Gastrocnemius medialis (tissue), 4 donors: ENCODE data around the gene PLEKHA5. TPM values are rescaled to one million over a fixed set of nuclear protein-coding genes. Genes with fewer than 3 reads are reported as not detected.

ENCODE experiments used
- ATAC-seq, 2 donors: fragments of 150-250 bp; one replicate each; pipeline ENCODE4 v1.9.1; 2016
- DNase-seq, 2 donors: peaks; one replicate each; pipeline ENCODE4 v3.0.0-alpha.2; 2019
- H3K27ac ChIP-seq, 4 donors: fragments of 200-600 bp; sonication (generic); 1 replicate in 1 of 4; 2 replicates in 3 of 4; pipeline ENCODE4 v1.5.1; 2016 to 2018; ENCODE audit warnings: mild to moderate bottlenecking in 2 of 4, moderate library complexity in 1 of 4
- H3K27me3 ChIP-seq, 3 donors: fragments of 200-600 bp; sonication (generic) in 2 of 3; 1 replicate in 1 of 3; 2 replicates in 2 of 3; pipeline versions ENCODE4 v1.5.1 to v1.6.0; 2016 to 2019; ENCODE audit warnings: mild to moderate bottlenecking in 1 of 3, moderate library complexity in 1 of 3
- H3K36me3 ChIP-seq, 2 donors: fragments of 200-600 bp; sonication (generic) in 1 of 2; one replicate each; pipeline ENCODE4 v1.5.1; 2017 to 2018
- H3K4me1 ChIP-seq, 2 donors: fragments of 200-600 bp; sonication (generic) in 1 of 2; one replicate each; pipeline ENCODE4 v1.5.1; 2016 to 2017; ENCODE audit warnings: mild to moderate bottlenecking in 2 of 2
- H3K4me3 ChIP-seq, 4 donors: fragments of 200-600 bp; sonication (generic) in 3 of 4; 1 replicate in 1 of 4; 2 replicates in 3 of 4; pipeline ENCODE4 v1.5.1; 2016 to 2019; ENCODE audit warnings: mild to moderate bottlenecking in 2 of 4
- H3K9me3 ChIP-seq, 3 donors: fragments of 200-600 bp; sonication (generic) in 2 of 3; 1 replicate in 1 of 3; 2 replicates in 2 of 3; pipeline ENCODE4 v1.5.1; 2016 to 2019
- CTCF ChIP-seq, 5 experiments: fragments of 450-650 bp in 3 of 5; fragments of 200-600 bp in 2 of 5; sonication (generic) in 2 of 5; IDR thresholded peaks in 4 of 5; conservative IDR thresholded peaks in 1 of 5; 1 replicate in 4 of 5; 2 replicates in 1 of 5; pipeline ENCODE4 v1.5.1; 2016 to 2019; ENCODE audit warnings: antibody characterized with exemption in 5 of 5, mild to moderate bottlenecking in 3 of 5, moderate library complexity in 3 of 5
- POLR2A ChIP-seq, 2 donors: fragments of 450-650 bp; IDR thresholded peaks; one replicate each; pipeline ENCODE4 v1.6.1; 2017; ENCODE audit warnings: antibody characterized with exemption in 2 of 2, mild to moderate bottlenecking in 2 of 2, moderate library complexity in 2 of 2
- in situ Hi-C, 4 donors: fragments of 200-750 bp; cut with MboI; loops; one replicate each; pipeline versions ENCODE4 v1.15.0 to v1.8.0; 2017; ENCODE audit warnings: low sequenced_read_pairs in 4 of 4
- intact Hi-C: fragments of 100-400 bp; cut with DNase I; formaldehyde crosslinking; loops from one replicate; pipeline ENCODE4 v1.15.1; 2023; ENCODE audit warnings: low total_unique reads
- total RNA-seq, 4 donors: library from RNA; depleted of rRNA; stranded (reverse); fragments of >200 nt; gene quantifications; one replicate each; pipeline versions ENCODE4 v1.1.0 to v1.2.3, GENCODE V29; 2016

The PLEKHA5 gene
- total RNA-seq, 4 donors from 2014 or later: 1.0 to 2.7 (median 1.5) TPM

- ATAC-seq: no peak
These were observed 25.2 kb downstream of the PLEKHA5 start for GRCh38 chr12:19154686-19155085.

GRCh38 chr12:19155981-19156734 is 26.6 kb downstream of the PLEKHA5 start:
- ATAC-seq (no peak), DNase-seq (no peak)
- H3K27ac ChIP-seq: no peak overlapping the region
- no peaks in the 10 kb centered on the region for H3K27me3 ChIP-seq
- H3K9me3 ChIP-seq: no peaks in the 10 kb centered on the region
- TF ChIP-seq POLR2A (IDR thresholded peaks at IDR 0.05) (no peak), CTCF (IDR thresholded peaks at IDR 0.05 in 4 of 5, conservative IDR thresholded peaks at IDR 0.05 in 1 of 5) (no peak)
- H3K36me3 ChIP-seq: no peaks in the 10 kb centered on the region
- in situ Hi-C loops (no loop called here), intact Hi-C loops (no loop called here)
- H3K4me1 ChIP-seq: peaks cover 0 to 3% of the 10 kb centered on the region in 2 donors
- H3K4me3 ChIP-seq: no peak overlapping the region

More at GRCh38 chr12:19154686-19155085, 25.2 kb downstream of the PLEKHA5 start:
- Histone ChIP-seq H3K9me3 (no peaks in the 10 kb centered on the region), H3K4me1 (peaks cover 0 to 3% of the 10 kb centered on the region in 2 donors), H3K27me3 (no peaks in the 10 kb centered on the region), H3K36me3 (no peaks in the 10 kb centered on the region), H3K27ac (no peak overlapping the region), H3K4me3 (no peak overlapping the region)
- DNase-seq: no peak
- intact Hi-C loops: no loop called here
- in situ Hi-C loops: no loop called here
- TF ChIP-seq CTCF (IDR thresholded peaks at IDR 0.05 in 4 of 5, conservative IDR thresholded peaks at IDR 0.05 in 1 of 5) (no peak), POLR2A (IDR thresholded peaks at IDR 0.05) (no peak)

GRCh38 chr12:19158923-19159322 is 29.4 kb downstream of the PLEKHA5 start:
- Histone ChIP-seq H3K27ac (no peak overlapping the region), H3K4me3 (no peak overlapping the region), H3K9me3 (no peaks in the 10 kb centered on the region), H3K27me3 (no peaks in the 10 kb centered on the region), H3K4me1 (peaks cover 0 to 3% of the 10 kb centered on the region in 2 donors), H3K36me3 (no peaks in the 10 kb centered on the region)
- TF ChIP-seq POLR2A (IDR thresholded peaks at IDR 0.05) (no peak), CTCF (IDR thresholded peaks at IDR 0.05 in 4 of 5, conservative IDR thresholded peaks at IDR 0.05 in 1 of 5) (no peak)
- DNase-seq: no peak
- intact Hi-C loops: no loop called here
- in situ Hi-C loops: no loop called here
- no peak for ATAC-seq

GRCh38 chr12:19161216-19161615 is 31.7 kb downstream of the PLEKHA5 start:
- H3K36me3 ChIP-seq: no peaks in the 10 kb centered on the region
- H3K27me3 ChIP-seq: no peaks in the 10 kb centered on the region
- in situ Hi-C loops (no loop called here), intact Hi-C loops (no loop called here)
- H3K27ac ChIP-seq: no peak overlapping the region
- H3K9me3 ChIP-seq: no peaks in the 10 kb centered on the region
- ATAC-seq: no peak
- TF ChIP-seq CTCF (IDR thresholded peaks at IDR 0.05 in 4 of 5, conservative IDR thresholded peaks at IDR 0.05 in 1 of 5) (no peak), POLR2A (IDR thresholded peaks at IDR 0.05) (no peak)
- H3K4me3 ChIP-seq: no peak overlapping the region
- DNase-seq: no peak
- peaks cover 0 to 3% of the 10 kb centered on the region in 2 donors for H3K4me1 ChIP-seq
